GM23248 (cell line): Measurements from ENCODE around the gene SF3B4. TPM values are rescaled to one million over a fixed set of nuclear protein-coding genes. Genes with fewer than 3 reads are reported as not detected.

ENCODE experiments used
- DNase-seq: peaks from one replicate; pipeline ENCODE4 v3.0.0-alpha.2; 2015
- H2AFZ ChIP-seq: fragments of 200-600 bp; sonication (generic); 2 replicates; pipeline ENCODE4 v1.6.1; 2016; ENCODE audit warnings: antibody characterized with exemption
- H3F3A ChIP-seq: fragments of 200-600 bp; sonication (generic); 2 replicates; pipeline ENCODE4 v1.6.1; 2016; ENCODE audit warnings: mild to moderate bottlenecking, antibody characterized with exemption, mixed run types; ENCODE audit not compliant: insufficient read depth
- H3K27ac ChIP-seq: fragments of 200-600 bp; sonication (generic); 2 replicates; pipeline ENCODE4 v1.5.1; 2016; ENCODE audit warnings: mild to moderate bottlenecking
- H3K27me3 ChIP-seq: fragments of 200-600 bp; sonication (generic); replicated peaks from 2 replicates; pipeline ENCODE4 v1.6.1; 2016; ENCODE audit warnings: mild to moderate bottlenecking; ENCODE audit not compliant: insufficient read depth
- H3K36me3 ChIP-seq: fragments of 200-600 bp; sonication (generic); 2 replicates; pipeline ENCODE4 v1.6.1; 2016; ENCODE audit warnings: low read depth, mild to moderate bottlenecking
- H3K4me1 ChIP-seq: fragments of 200-600 bp; sonication (generic); 2 replicates; pipeline ENCODE4 v1.6.1; 2016; ENCODE audit warnings: mild to moderate bottlenecking; ENCODE audit not compliant: insufficient read depth
- H3K4me2 ChIP-seq: fragments of 200-600 bp; sonication (generic); one replicate; pipeline ENCODE4 v1.6.1; 2016; ENCODE audit warnings: mild to moderate bottlenecking; ENCODE audit not compliant: unreplicated experiment
- H3K4me3 ChIP-seq: fragments of 200-600 bp; sonication (generic); 2 replicates; pipeline ENCODE4 v1.5.1; 2016; ENCODE audit warnings: mild to moderate bottlenecking
- H3K79me2 ChIP-seq: fragments of 200-600 bp; sonication (generic); 2 replicates; pipeline ENCODE4 v1.6.1; 2016; ENCODE audit warnings: mild to moderate bottlenecking; ENCODE audit not compliant: insufficient read depth
- H3K9ac ChIP-seq: fragments of 200-600 bp; sonication (generic); 2 replicates; pipeline ENCODE4 v1.6.1; 2016; ENCODE audit warnings: mild to moderate bottlenecking
- H3K9me2 ChIP-seq: fragments of 200-600 bp; sonication (generic); 2 replicates; pipeline ENCODE4 v1.6.1; 2016; ENCODE audit warnings: mixed run types, mild to moderate bottlenecking, moderate library complexity; ENCODE audit not compliant: insufficient read depth
- H3K9me3 ChIP-seq: fragments of 200-600 bp; sonication (generic); one replicate; pipeline ENCODE4 v1.6.1; 2017; ENCODE audit warnings: low read depth
- H4K20me1 ChIP-seq: fragments of 200-600 bp; sonication (generic); 2 replicates; pipeline ENCODE4 v1.6.0; 2016; ENCODE audit not compliant: insufficient read depth
- EZH2 ChIP-seq: fragments of 200-600 bp; sonication (generic); IDR thresholded peaks from 2 replicates; pipeline ENCODE4 v1.6.1; 2018; ENCODE audit warnings: antibody characterized with exemption, mild to moderate bottlenecking; ENCODE audit not compliant: insufficient read depth, poor library complexity, severe bottlenecking
- EZH2phosphoT487 ChIP-seq: fragments of 200-600 bp; sonication (generic); IDR thresholded peaks from 2 replicates; pipeline ENCODE4 v1.6.1; 2018; ENCODE audit warnings: antibody characterized with exemption, moderate library complexity, mild to moderate bottlenecking, low read depth; ENCODE audit not compliant: insufficient read depth
- WGBS, 2 experiments: methylation state at CpG; one replicate each; pipeline ENCODE4 v1.1.6; 2015 to 2017; ENCODE audit warnings: low lambda C conversion rate in 2 of 2, low coverage in 1 of 2; ENCODE audit errors: missing lambda C conversion rate in 2 of 2; 5-methylcytosine and 5-hydroxymethylcytosine counted together
- in situ Hi-C: fragments of 300-500 bp; cut with MboI; formaldehyde crosslinking; loops from 2 replicates; pipeline ENCODE4 v1.15.0; 2020
- polyA plus RNA-seq: library from polyadenylated mRNA; unstranded; fragments of >200 nt; fragmentation: Nextera tagmentation; extraction: Ambion mirVana; gene quantifications from 2 replicates; pipeline ENCODE4 v1.2.1, GENCODE V29; 2016
- total RNA-seq: library from RNA; depleted of rRNA; stranded (reverse); fragments of >200 nt; shearing (Covaris generic); gene quantifications from 2 replicates; pipeline ENCODE4 v1.2.3, GENCODE V29; 2014; rRNA removed

Gene SF3B4
- total and polyA plus RNA-seq, 2 experiments from 2014 or later, result 12.3 to 98.0 TPM

GRCh38 chr1:149883598-149884247, 43.9 kb downstream of the SF3B4 start:
- H4K20me1 ChIP-seq, result no peaks in the 10 kb centered on the region
- H3K36me3 ChIP-seq, result no peaks in the 10 kb centered on the region
- H3K4me1 ChIP-seq, result peaks cover 12% of the 10 kb centered on the region
- H3K9me3 ChIP-seq, result no peaks in the 10 kb centered on the region
- H3K9ac ChIP-seq, result peak overlapping the region; percentile 94; the same call in 1 of the 2 replicates
- peaks cover 28% of the 10 kb centered on the region for H3K79me2 ChIP-seq
- H3K27me3 ChIP-seq, result no peaks in the 10 kb centered on the region
- no peak for DNase-seq
- TF ChIP-seq EZH2 (no peak), EZH2phosphoT487 (no peak)
- no peaks in the 10 kb centered on the region for H3K9me2 ChIP-seq
- H3F3A ChIP-seq, result peaks cover 23% of the 10 kb centered on the region
- peak overlapping the region; percentile 81 for H3K4me3 ChIP-seq
- 93 to 99% methylated on average over 3 of the region's 3 CpGs for WGBS, 2 experiments
- no peak overlapping the region for H3K27ac ChIP-seq
- in situ Hi-C loops, result no loop called here
- H3K4me2 ChIP-seq, result peak overlapping the region; percentile 92
- H2AFZ ChIP-seq, result no peak overlapping the region

GRCh38 chr1:149881876-149882275, 45.7 kb downstream of the SF3B4 start:
- DNase-seq, result no peak
- Histone ChIP-seq H3K27ac (no peak overlapping the region), H3K9me3 (no peaks in the 10 kb centered on the region), H2AFZ (no peak overlapping the region), H3K4me2 (no peak overlapping the region), H3K4me1 (peaks cover 12% of the 10 kb centered on the region), H3K79me2 (peaks cover 28% of the 10 kb centered on the region), H3F3A (peaks cover 16% of the 10 kb centered on the region), H3K27me3 (no peaks in the 10 kb centered on the region), H3K9me2 (no peaks in the 10 kb centered on the region), H3K4me3 (no peak overlapping the region), H4K20me1 (no peaks in the 10 kb centered on the region), H3K36me3 (no peaks in the 10 kb centered on the region), H3K9ac (no peak overlapping the region)
- in situ Hi-C loops, result no loop called here
- TF ChIP-seq EZH2phosphoT487, result no peak
- no peak for TF ChIP-seq EZH2
- WGBS, 2 experiments, result 87 to 89% methylated on average over 1 of the region's 1 CpG

- no peaks in the 10 kb centered on the region for H4K20me1 ChIP-seq
- H3K27me3 ChIP-seq, result no peaks in the 10 kb centered on the region
- WGBS, 2 experiments, result 86 to 87% methylated on average over 1 of the region's 1 CpG
- TF ChIP-seq EZH2phosphoT487 (no peak), EZH2 (no peak)
- H3K4me2 ChIP-seq, result no peak overlapping the region
- H3K79me2 ChIP-seq, result peaks cover 20% of the 10 kb centered on the region
- peaks cover 7% of the 10 kb centered on the region for H3F3A ChIP-seq
- H2AFZ ChIP-seq, result no peak overlapping the region
- peaks cover 6% of the 10 kb centered on the region; the same call in 1 of the 2 replicates for H3K4me1 ChIP-seq
- H3K27ac ChIP-seq, result no peak overlapping the region
- H3K9me3 ChIP-seq, result no peaks in the 10 kb centered on the region
- in situ Hi-C loops, result no loop called here
- no peak overlapping the region for H3K9ac ChIP-seq
- no peak for DNase-seq
- no peaks in the 10 kb centered on the region for H3K9me2 ChIP-seq
- H3K36me3 ChIP-seq, result no peaks in the 10 kb centered on the region
- no peak overlapping the region for H3K4me3 ChIP-seq
These were observed 48.0 kb downstream of the SF3B4 start for GRCh38 chr1:149879556-149879955.

DNA sequence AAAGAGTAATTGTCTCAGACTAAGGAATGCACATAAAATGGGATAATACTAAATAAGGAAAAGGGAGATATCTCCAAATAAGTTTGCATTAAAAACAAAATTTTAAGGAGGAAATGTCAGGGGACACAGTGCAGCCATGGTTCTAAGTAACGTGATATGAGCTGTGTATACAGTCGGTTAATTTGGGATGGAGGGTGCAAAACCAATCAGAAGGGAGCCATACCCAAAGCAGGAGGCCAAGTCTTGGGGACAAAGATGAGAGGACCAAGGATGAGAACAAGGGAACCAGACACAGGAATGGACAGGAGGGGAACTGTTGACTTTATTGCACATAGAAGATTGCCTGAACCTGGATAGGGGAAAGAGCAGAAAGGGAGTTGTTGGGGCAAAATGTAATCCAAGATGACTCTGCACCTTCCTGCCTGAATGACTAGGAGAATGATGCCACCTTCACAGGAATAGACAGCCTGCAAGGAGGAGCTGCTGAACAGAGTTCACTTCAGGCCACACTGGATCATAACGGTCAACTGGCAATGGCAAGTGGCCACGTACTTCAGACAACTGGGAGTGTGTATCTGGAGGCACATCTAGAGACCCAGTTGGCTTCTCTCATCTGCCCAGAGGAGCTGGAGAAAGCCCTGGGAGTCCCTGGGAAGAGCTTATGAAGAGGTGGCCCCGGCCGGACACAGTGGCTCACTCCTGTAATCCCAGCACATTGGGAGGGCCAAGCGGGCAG, 50.2 kb downstream of the SF3B4 start:
- no peaks in the 10 kb centered on the region for H4K20me1 ChIP-seq
- in situ Hi-C loops, result no loop called here
- 78 to 86% methylated on average over 7 of the region's 7 CpGs for WGBS, 2 experiments
- H3K79me2 ChIP-seq, result no peaks in the 10 kb centered on the region
- H3K4me2 ChIP-seq, result no peak overlapping the region
- no peaks in the 10 kb centered on the region for H3K4me1 ChIP-seq
- no peaks in the 10 kb centered on the region for H3K9me2 ChIP-seq
- no peak overlapping the region for H2AFZ ChIP-seq
- TF ChIP-seq EZH2phosphoT487, result no peak
- TF ChIP-seq EZH2, result no peak
- H3K9me3 ChIP-seq, result no peaks in the 10 kb centered on the region
- H3F3A ChIP-seq, result no peaks in the 10 kb centered on the region
- no peak overlapping the region for H3K9ac ChIP-seq
- no peaks in the 10 kb centered on the region for H3K36me3 ChIP-seq
- no peak overlapping the region for H3K4me3 ChIP-seq
- DNase-seq, result no peak
- H3K27ac ChIP-seq, result no peak overlapping the region
- no peaks in the 10 kb centered on the region for H3K27me3 ChIP-seq

Other genes with a start within 250 kb of the SF3B4 start
- not detected in 2 replicates for gene FCGR1A, start 145.1 kb downstream of the SF3B4 start, total RNA-seq
- gene FCGR1A, start 145.1 kb downstream of the SF3B4 start, polyA plus RNA-seq, result not detected in 2 replicates
- gene BOLA1, start 28.2 kb downstream of the SF3B4 start, total RNA-seq, result 12.3 and 16.4 TPM in 2 replicates
- gene BOLA1, start 28.2 kb downstream of the SF3B4 start, polyA plus RNA-seq, result 18.6 and 20.1 TPM in 2 replicates
- gene SV2A, start 10.0 kb downstream of the SF3B4 start, total RNA-seq, result 0.51 and 1.1 TPM in 2 replicates
- 0.36 and 0.60 TPM in 2 replicates for gene SV2A, start 10.0 kb downstream of the SF3B4 start, polyA plus RNA-seq
- 7.7 and 13.1 TPM in 2 replicates for gene MTMR11, start 9.1 kb upstream of the SF3B4 start, total RNA-seq
- gene MTMR11, start 9.1 kb upstream of the SF3B4 start, polyA plus RNA-seq, result 11.9 and 12.4 TPM in 2 replicates
- 20.1 and 20.2 TPM in 2 replicates for gene OTUD7B, start 82.9 kb upstream of the SF3B4 start, total RNA-seq
- gene OTUD7B, start 82.9 kb upstream of the SF3B4 start, polyA plus RNA-seq, result 3.1 and 3.5 TPM in 2 replicates
- 42.0 and 49.2 TPM in 2 replicates for gene VPS45, start 140.0 kb upstream of the SF3B4 start, total RNA-seq
- 38.9 and 41.7 TPM in 2 replicates for gene VPS45, start 140.0 kb upstream of the SF3B4 start, polyA plus RNA-seq
- gene PLEKHO1, start 222.1 kb upstream of the SF3B4 start, total RNA-seq, result 24.8 and 26.9 TPM in 2 replicates
- 30.7 and 34.8 TPM in 2 replicates for gene PLEKHO1, start 222.1 kb upstream of the SF3B4 start, polyA plus RNA-seq